NCI-H2196 (cell line): ENCODE data around the gene MFN2.
A peak's percentile ranks its signal among the peaks of the same experiment; 100 is the strongest.
"Not testable (repeated sequence)": the region's sequence is repeated elsewhere in the genome, so short reads cannot be mapped to it uniquely, and the experiment has no call there.

Experiments used
- DNase-seq: peaks from one replicate; lab custom pipeline; 2025; ENCODE audit not compliant: unreplicated experiment; lab: John Stamatoyannopoulos, UW

MFN2 gene

DNA sequence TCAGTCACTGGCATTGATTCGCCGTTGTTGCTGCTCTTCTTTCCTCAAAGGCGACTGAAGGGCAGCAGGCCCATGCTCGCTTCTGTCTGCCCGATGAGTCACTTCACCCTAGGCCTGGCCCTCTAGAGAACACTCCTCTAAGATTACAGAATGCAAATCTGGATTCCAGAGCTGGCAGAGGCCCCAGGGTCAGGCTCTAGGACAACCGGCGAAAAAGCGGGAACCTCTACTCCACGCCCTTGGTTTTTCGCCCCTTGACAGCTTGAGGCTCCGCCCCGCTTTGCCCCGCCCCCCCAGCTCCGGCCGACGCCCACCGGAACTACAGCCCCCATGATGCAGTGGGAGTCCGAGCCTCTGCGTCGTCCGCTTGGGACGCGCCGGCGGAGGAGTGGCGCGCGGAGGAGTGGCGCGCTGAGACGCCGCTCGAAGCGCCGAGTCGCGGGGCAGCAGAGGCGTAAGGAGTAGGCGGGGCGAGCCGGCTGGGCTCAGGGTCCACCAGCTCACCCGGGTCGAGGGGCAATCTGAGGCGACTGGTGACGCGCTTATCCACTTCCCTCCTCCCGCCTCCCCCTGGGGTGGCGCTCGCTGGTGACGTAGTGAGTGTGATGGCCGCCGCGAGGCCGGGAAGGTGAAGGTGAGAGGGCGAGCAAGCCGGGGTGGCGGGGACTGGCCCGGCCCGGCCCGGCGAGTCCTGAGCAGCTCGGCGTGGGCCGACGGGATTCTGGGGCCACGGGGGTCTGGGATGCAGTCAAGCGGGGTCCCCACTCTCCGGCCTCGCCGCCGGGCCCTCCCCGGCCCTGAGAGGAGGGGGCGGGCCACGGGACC is at the start of gene MFN2:
Gene MFN2, plus strand, starts transcription at position 594 of the 825 bp plus-strand sequence. CDS start 8,725 bp downstream, outside the sequence.
- DNase-seq = peak; percentile 97

DNA sequence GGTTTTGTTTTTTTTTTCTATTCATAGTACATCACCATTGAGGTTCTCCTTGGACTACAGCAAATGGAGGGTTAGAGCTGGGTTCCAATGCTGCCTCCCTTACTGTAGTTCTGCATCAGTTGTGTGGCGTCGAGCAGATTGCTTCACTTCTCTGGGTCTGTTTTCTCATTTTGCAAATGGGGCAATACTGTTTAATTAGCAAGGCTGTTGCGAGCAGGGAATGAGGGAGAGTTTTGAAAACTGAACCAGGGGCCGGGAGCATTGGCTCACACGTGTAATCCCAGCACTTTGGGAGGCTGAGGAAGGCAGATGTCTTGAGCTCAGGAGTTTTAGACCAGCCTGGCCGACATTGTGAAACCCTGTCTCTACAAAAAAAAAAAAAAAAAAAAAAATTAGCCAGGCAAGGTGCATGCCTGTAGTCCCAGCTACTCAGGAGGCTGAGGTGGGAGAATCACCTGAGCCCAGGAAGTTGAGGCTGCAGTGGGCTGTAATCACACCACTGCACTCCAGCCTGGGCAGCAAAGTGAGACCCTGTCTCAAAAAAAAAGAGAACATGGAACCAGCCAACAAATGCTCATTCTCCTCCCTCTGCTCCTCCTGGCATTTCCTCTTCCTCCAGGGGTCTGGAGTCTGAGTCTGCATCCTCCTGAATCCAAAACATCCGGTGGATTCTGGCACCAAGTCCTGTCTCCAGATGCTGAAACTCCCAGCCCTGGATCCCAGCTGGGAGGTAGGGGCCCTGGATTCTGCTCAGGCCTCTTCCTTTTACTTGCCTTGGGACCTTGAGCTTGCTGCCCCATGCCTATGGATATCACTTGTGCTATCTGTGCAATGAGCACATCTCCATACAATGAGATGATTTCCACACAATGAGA is 49.4 kb upstream of the MFN2 start:
- DNase-seq = no peak

DNA sequence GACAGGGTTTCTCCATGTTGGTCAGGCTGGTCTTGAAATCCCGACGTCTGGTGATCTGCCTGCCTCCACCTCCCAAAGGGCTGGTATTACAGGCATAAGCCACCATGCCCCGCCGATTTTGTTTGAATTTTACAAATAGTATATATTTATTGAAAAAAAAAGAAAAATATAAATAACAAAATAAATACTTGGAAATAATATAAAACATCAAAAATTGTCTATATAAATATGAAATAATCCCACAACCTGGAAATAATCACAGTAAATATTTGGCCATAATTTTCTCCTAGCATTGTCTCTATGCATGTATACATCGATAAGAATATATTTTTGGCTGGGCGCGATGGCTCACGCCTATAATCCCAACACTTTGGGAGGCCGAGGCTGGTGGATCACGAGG is 48.4 kb upstream of the MFN2 start:
- DNase-seq = no peak

DNA sequence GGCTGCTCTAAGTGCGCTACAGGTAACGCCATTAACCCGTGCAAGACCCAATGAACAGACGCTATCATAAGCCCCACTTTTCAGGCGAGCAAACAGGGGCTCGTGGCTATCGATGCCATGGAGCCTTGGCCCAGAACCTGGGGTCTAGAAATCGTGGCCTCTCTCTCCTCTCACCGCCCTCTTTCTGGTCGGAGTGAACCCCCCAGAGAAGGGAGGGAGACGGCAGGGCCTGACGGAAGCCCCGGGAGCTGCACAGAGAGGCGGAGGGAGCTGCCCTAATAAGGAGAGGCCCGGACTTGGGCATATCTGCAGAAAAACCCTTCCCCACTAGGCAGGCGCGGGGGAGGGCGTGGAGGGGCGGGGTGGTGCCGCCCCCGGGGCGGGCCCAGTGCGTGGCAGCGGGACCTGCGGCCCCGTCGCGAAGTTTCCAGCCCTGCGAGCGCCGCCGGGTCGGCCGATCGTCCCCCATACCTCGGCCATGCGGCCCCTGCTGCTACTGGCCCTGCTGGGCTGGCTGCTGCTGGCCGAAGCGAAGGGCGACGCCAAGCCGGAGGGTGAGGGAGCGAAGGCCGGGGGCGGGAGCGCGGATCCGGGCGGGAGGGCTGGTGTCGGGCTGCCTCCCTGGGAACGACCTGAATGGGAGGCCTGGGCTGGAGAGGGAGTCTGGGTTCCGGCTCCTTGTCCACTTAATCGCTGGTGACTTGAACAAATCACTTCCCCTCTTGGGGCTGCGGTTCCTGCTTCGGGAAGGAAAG is 45.8 kb upstream of the MFN2 start, which contains the start of gene PLOD1:
Gene PLOD1, plus strand, starts transcription at position 416 of the 755 bp plus-strand sequence. Its CDS starts 63 bp downstream, at position 479.
- DNase-seq = peak; percentile 73

DNA sequence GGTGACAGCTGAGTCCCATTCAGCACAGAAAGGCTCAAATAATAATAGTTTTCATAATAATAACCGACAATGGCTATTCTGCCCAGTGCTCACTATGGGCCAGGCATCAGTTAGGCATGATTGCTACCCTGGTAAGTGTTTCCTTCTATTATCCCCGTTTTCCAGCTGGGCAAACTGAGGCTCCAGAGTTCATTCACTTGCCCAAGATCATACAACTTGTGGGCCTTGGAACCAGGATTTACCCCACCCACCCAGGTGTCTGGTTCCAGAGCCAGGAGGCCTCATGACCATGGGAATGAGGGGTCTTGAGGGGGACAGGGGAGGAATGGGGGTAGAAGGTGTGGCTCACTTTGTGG is 45.2 kb upstream of the MFN2 start:
- no peak for DNase-seq

DNA sequence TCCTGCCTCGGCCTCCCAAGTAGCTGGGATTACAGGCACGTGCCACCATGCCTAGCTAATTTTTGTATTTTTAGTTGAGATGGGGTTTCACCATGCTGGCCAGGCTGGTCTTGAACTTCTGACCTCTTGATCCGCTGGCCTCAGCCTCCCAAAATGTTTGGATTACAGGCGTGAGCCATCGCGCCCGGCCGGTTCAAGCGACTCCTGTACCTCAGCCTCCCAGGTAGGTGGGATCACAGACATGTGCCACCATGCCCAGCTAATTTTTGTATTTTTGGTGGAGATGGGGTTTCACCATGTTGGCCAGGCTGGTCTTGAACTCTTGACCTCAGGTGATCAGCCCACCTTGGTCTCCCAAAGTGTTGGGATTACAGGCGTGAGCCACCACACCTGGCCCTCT is 44.5 kb upstream of the MFN2 start:
- DNase-seq = not testable (repeated sequence)

DNA sequence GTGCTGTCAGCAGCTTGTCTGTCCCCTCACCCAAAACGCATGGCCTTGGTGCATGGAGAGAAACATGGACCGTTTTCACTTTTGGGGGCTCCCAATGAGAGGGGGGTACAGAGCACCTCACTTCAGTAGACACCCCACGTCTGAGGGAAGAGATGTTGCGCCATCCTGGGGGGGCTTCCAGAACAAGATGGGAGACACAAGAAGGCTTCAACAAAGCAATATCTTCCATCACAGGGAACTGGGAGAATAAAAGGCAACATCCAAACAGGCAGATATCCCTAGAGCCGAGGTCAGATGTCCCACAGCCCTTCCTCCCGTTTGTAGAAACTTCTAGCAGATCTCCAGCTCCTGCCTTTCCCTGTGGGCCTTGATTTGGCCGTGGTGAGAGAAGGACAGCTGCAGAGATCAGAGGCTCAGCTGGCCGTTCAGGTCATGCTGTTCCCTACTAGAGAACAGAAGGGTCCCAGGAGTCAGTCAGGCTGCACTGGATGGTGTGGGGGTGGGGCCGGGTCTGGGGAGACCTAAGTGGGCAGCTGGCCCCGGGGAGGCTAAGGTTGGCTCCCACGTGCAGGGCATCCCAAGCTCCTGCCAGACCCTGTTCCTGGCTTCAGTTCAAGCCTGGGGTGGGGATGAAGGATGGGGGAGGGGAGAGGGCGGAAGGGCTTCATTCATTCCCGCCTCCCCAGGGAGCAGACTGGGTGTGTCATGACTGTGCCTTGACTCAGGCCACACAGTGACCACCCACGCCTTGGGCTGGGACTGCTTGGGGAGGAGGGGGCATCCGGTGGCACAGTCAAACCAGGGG is 41.3 kb upstream of the MFN2 start:
- DNase-seq = no peak

DNA sequence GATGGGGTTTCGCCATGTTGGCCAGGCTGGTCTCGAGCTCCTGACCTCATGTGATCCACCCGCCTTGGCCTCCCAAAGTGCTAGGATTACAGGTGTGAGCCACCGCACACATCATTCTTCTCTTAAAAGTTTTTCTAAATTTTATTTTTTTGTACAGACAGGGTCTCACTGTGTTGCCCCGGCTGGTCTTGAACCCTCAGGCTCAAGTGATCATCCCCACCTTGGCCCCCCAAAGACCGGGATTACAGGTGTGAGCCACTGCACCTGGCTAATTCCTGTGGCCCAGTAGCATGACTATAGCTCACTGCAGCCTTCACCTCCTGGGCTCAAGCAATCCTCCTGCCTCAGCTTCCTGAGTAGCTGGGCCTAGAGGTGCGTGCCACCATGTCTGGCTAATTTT is 40.5 kb upstream of the MFN2 start:
- DNase-seq = not testable (repeated sequence)

DNA sequence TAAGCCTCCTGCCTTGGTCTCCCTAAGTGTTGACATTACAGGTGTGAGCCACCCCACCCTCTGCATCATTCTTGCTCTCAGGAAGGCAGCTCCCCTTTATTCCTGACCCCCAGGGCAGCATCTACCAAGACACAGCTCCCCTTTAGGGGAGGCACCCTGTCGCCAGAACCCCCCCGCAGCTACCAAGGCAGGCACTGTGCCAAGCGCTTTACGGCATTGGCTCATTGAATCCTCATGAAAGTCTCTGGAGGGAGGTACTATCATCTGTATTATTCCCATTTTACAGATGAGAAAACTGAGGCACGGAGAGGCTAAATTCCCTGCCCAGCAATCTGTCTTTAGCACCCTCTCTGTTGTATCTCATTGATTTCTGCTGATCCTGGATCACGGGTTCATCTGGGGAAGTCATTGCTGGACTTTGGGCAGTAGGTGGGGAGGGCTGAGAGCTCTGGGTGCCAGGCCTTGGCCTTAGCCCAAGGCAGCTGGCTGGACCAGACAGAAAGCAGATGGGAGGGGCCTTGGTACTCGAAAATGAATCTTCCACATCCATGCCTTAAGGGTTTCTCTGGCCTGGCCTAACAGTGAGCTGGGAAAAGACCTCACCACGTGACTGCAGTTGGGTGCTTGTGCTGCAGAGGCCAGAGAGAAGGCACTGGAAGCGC is 39.9 kb upstream of the MFN2 start:
- peak; percentile 84 for DNase-seq

DNA sequence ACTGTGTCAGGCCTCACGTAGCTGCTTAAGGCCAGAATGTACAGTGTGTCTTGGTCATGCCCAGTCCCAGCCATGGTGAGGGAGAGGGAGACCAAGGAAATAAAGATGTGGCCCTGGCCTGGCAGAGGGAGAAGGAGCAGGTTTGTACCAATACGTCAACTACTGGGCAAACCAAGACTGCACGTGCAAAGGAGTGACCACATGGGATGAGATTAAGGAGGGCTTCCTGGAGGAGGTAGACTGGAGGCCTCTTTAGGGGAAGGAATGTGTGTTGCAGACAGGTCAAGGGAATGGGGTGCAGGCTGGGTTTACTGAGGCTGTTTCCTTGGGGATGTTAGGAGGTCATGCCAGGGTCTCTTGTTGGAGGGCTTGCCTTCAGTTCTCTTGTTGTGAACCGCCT is 38.0 kb upstream of the MFN2 start:
- no peak for DNase-seq

DNA sequence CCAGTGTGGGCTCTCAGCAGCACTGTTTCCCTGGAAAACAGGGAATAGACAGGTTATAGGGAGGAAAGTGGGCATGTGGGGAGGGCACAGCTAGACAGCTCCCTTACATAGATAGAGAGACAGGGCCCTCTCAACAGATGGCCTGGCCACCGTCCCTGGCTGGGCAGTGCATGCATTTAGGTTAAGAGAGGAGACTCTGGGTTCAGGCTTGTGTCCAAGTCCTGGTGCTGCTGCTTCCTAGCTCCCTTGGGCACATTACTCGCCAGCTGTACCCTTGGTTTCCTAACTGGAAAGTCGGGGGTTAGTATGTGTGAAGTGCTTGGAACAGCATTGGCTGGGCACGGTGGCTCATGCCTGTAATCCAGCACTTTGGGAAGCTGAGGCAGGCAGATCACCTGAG is 36.6 kb upstream of the MFN2 start:
- peak; percentile 32 for DNase-seq

DNA sequence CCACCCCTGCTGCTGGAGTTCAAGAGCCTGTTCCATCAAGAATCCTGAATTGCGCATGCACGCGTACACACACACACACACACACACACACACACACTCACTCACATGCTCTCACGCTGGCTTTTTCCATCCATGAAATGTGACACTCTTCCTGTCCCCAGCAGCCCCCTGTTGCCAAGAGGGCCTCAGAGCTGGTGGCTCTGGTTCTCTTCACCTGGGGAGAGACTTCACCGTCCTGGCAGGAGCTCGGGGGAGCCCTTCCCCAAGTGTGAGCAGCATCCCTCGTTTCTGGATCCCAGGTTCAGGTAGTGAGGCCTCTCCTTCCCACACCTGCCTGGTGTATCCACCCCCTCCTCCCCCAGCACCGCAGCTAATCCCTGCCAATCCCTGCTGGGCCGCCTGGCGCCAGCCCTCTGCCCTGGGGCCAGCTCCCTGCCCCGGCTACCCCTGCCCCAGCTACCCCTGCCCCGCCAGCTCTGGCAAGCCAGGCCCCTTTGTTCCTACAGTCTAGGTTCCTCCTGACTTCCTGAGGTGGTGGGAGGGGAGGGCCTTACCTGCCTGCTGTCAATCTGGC is 35.8 kb upstream of the MFN2 start:
- DNase-seq = peak; percentile 84

DNA sequence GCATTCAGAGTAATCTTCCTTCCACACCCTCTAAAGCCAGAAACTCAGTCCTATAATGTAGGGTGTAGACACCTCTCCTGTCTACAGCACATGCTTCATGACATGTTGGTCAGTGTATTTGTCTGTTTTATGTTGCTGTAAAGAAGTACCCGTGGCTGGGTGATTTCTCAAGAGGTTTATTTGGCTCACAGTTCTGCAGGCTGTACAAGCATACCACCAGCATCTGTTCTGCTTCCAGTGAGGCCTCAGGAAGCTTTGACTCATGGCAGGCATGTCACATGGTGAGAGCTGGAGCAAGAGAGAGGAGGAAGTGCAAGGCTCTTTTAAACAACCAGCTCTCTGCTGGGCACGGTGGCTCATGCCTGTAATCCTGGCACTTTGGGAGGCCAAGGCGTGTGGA is 33.6 kb upstream of the MFN2 start:
- DNase-seq = no peak

DNA sequence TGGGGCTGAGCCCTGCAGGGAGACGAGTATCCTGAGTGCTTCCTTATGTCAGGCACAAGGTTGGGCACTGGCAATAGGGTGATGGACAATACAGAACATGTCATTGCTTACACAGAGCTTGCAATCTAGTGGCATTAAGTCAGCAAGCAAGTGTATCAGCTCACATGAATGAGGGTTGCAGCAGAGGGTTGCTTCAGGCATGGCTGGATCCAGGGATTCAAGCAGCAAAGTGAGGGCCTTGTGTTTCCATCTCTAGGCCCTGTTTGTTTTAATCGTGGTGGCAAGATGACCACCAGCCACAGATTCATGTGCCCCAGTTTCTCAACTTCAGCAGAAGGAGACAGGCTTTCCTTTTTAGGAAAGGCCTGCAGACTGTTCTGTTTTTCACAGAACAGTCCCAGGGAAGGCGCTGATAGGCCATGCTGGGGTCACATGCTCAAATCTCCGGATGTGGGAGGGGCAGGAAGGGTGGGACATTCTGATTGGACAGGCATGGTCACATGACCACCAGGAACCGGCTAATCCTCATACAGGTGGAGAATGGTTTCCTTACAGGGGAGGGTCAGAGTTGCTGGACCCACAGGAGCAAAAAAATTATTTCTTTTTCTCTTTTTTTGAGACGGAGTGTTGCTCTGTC is 31.3 kb upstream of the MFN2 start:
- DNase-seq = no peak

DNA sequence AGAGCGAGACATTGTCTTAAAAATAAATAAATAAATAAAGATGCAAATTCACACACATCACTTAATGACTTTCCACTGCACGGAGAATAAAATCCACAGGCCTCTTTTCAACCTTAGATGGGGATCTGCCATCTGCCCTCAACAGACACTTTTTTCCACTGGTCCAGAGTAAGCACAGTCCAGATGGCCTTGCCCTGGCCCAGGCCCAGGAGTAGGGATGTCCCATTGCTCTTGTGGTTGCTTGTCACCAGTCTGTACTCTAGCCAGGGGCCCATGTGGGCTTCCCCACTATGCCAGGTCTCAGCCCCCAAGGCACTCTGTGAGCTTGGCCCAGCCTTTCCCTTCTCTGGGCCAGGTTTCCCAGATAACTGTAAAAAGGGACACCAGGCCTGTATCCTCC is 28.3 kb upstream of the MFN2 start:
- DNase-seq = no peak

DNA sequence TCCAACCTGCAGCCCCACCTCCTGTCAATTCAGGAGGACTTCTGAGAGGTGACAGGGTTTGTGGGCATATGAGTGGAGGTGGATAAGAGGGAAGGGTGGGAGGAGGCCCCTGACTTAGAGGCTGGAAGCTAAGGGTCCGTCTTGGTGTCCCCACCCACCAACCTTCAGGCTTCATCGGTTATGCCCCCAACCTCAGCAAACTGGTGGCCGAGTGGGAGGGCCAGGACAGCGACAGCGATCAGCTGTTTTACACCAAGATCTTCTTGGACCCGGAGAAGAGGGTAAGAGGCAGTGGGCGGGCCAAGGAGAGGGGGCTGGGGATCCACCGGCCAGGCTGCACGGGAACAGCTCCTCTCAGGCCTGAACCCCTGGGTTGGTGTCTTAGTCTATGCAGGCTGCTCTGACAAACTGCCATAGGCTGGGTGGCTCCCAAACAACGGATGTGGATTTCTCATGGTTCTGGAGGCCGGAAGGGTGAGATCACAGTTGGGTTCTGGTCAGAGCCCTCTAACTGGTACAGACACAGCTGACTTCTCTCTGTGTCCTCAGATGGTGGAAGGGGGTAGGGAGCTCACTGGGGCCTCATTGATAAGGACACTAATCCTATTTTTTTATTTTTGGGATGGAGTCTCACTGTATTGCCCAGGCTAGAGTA is 27.7 kb upstream of the MFN2 start:
- DNase-seq = no peak

DNA sequence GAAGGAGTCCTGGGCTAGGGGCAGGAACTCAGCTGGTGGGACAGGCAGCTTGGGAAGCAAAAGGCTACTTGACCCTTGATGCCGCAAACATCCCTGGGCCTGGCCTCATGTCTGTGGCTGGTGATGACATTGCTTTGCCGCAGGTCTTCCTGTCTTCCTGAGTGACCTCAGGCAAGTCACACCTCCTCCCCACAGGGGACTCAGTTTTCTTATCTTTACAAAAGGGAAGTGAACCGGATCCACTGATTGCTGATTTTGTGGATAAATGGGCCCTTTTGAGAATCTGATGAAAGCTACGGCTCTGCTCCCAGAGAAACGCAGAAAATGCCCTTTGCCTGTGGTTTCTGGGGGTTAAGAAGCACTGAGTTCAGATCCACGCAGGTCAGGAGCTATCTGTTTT is 25.0 kb upstream of the MFN2 start:
- no peak for DNase-seq

DNA sequence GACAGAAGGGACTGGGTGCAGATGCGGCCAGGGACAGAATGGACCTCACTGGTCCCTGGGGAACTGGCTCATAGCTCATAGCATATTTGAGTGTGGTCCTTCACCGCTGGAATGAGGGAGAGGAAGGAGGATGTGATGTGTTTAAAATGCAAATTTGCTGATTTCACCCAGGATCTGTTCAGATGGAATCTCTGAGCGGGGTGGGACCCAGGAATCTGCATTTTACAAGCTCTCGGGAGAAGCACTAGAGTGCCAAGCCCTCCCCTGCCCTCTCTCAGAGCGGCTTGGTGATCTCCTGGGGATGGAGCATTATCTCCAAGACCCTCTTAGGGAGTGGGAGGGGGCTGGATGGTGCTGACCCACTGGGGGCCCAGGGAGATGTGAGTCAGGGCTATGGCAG is 22.8 kb upstream of the MFN2 start:
- DNase-seq = no peak

DNA sequence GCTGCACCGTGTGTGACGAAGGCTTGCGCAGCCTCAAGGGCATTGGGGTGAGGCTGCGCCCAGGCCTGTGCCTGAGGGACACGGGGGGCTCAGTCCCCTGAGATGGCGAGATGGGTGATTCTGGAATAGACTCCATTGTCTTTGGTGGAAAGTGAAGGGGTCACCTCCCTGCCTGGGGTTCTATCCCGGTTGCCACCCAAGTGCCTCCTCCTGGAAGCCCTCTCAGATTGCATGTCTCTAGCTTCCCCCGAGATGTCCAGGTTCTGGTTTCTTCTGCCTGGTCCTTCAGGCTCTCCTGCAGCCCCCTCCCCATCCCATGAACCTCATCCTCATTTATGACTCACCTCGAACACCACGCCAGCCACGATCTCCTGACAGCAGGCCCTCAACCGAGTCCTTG is 22.3 kb upstream of the MFN2 start:
- DNase-seq = no peak
